ENCODE data around the gene HPGDS. TPM values are rescaled to one million over a fixed set of nuclear protein-coding genes. Genes with fewer than 3 reads are reported as not detected.

Gene HPGDS
- total RNA-seq, 1 donor from 2014 or later: not detected

DNA sequence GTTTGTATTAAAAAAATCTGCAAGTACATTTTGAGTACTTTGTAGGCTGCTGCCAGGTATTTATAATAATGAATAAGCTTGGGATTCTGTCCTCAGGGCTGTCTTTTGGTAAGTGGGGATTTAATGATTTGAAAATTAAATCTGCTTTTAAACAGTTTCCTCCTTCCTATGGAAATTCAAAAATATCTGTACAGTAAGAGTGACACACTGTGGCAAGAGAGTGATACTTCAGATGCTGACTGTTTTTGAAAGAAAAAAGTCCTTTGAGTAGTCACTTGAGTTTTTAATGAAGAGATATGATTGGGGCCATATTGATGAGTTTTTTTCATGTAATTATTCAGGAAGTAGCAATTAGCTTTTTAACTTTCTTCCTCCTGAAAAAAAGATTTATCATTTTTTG lies 85.8 kb downstream of the HPGDS start:
- Mint-ChIP-seq H3K27me3 (no peaks in the 10 kb centered on the region), H3K36me3 (ENCODE audit: low read depth) (peaks cover 45% of the 10 kb centered on the region), H3K9me3 (no peaks in the 10 kb centered on the region), H3K4me1 (no peaks in the 10 kb centered on the region), H3K4me3 (no peak overlapping the region), H3K27ac (no peak overlapping the region)
- no peak for DNase-seq
- ChIA-PET POLR2A (no interaction called here), CTCF (no interaction called here)
- no peak for ATAC-seq (ENCODE audit: low read depth)
- TF ChIP-seq, protein P1, sequence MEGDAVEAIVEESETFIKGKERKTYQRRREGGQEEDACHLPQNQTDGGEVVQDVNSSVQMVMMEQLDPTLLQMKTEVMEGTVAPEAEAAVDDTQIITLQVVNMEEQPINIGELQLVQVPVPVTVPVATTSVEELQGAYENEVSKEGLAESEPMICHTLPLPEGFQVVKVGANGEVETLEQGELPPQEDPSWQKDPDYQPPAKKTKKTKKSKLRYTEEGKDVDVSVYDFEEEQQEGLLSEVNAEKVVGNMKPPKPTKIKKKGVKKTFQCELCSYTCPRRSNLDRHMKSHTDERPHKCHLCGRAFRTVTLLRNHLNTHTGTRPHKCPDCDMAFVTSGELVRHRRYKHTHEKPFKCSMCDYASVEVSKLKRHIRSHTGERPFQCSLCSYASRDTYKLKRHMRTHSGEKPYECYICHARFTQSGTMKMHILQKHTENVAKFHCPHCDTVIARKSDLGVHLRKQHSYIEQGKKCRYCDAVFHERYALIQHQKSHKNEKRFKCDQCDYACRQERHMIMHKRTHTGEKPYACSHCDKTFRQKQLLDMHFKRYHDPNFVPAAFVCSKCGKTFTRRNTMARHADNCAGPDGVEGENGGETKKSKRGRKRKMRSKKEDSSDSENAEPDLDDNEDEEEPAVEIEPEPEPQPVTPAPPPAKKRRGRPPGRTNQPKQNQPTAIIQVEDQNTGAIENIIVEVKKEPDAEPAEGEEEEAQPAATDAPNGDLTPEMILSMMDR (IDR thresholded peaks at IDR 0.05): no peak
- intact Hi-C loops (cut with micrococcal nuclease): loop anchor here (5.0 kb wide), 1 partner anchor 465 kb away; no protein-coding TSS in a partner anchor

DNA sequence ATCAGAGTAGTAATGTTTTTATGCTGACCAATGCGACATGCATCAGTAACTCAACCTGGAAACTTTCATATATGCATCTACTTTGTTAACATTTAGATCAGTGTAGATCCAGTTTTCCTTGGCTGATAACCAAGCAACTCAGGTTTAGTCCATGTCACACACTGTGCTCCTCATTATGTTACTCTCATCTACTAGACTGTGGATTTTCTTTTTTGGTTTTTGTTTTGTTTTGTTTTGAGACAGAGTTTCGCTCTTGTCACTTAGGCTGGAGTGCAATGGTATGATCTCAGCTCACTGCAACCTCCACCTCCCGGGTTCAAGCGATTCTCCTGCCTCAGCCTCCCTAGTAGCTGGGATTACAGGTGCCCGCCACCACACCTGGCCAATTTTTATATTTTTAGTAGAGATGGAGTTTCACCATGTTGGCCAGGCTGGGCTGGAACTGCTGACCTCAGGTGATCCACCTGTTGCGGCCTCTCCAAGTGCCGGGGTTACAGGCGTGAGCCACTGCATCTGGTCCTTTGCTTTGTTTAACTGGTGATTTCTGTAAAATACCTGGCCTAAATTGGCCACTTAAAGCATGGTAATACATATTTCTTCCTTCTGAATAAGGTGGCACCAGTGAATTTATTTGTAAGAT lies 86.4 kb downstream of the HPGDS start:
- Mint-ChIP-seq H3K4me3 (no peak overlapping the region), H3K36me3 (ENCODE audit: low read depth) (peaks cover 44% of the 10 kb centered on the region), H3K27me3 (no peaks in the 10 kb centered on the region), H3K4me1 (no peaks in the 10 kb centered on the region), H3K27ac (no peak overlapping the region), H3K9me3 (no peaks in the 10 kb centered on the region)
- ChIA-PET CTCF (no interaction called here), POLR2A (no interaction called here)
- DNase-seq (no peak), ATAC-seq (ENCODE audit: low read depth) (no peak)
- intact Hi-C loops (cut with micrococcal nuclease): loop anchor here (5.0 kb wide), 1 partner anchor 464 kb away; no protein-coding TSS in a partner anchor
- TF ChIP-seq, protein P1 (IDR thresholded peaks at IDR 0.05): no peak

DNA sequence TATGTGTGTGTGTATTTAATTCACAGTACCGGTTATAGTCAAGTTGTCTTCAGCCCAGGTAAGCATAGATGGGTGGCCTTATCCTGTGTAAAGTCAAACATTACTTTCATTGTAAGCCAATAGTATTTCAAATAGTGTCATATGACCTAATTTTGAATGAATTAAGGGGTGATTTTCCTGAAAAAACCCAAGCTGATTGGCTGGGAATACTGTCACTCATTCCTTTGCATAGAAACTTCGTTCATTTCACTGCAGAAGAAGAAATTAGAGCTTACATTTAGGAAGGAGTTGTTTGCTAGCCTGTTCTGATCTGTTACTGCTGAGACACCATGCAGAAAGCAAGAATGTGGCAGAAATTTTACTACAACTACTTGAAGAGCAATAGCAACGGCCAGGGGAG lies 89.6 kb downstream of the HPGDS start:
- DNase-seq: no peak
- intact Hi-C loops (cut with micrococcal nuclease): no loop called here
- ATAC-seq (ENCODE audit: low read depth): no peak
- Mint-ChIP-seq H3K36me3 (ENCODE audit: low read depth) (peaks cover 49% of the 10 kb centered on the region), H3K27me3 (no peaks in the 10 kb centered on the region), H3K4me3 (no peak overlapping the region), H3K9me3 (no peaks in the 10 kb centered on the region), H3K4me1 (no peaks in the 10 kb centered on the region), H3K27ac (no peak overlapping the region)
- TF ChIP-seq, protein P1 (IDR thresholded peaks at IDR 0.05): no peak
- ChIA-PET CTCF (no interaction called here), POLR2A (no interaction called here)

DNA sequence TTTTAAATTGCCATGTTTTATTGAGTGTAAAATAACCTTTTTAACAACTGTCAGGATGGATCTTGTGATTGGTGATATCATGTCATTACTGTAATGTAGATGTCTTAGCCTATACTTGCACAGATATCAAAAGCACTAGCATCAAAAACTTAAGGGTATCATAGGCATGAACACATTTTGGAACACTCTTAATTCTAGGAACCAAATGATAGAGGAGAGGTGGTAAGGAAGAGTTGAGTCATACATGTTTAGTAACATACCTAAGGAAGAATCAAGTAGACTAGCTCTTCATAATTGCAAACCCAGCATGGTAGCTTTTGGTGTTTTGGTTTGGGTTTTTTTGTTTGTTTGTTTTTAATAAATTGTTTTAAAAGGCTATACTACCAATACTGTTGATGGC lies 91.5 kb downstream of the HPGDS start:
- Mint-ChIP-seq H3K4me1 (no peaks in the 10 kb centered on the region), H3K4me3 (no peak overlapping the region), H3K9me3 (no peaks in the 10 kb centered on the region), H3K27ac (no peak overlapping the region), H3K36me3 (ENCODE audit: low read depth) (peaks cover 52% of the 10 kb centered on the region), H3K27me3 (no peaks in the 10 kb centered on the region)
- TF ChIP-seq, protein P1 (IDR thresholded peaks at IDR 0.05): no peak
- intact Hi-C loops (cut with micrococcal nuclease): no loop called here
- no peak for DNase-seq
- POLR2A ChIA-PET: no interaction called here
- CTCF ChIA-PET: no interaction called here
- ATAC-seq (ENCODE audit: low read depth): no peak

Other genes with a start within 250 kb of the HPGDS start
- 27.4 and 30.5 TPM in 2 replicates for gene SMARCAD1, start 135.0 kb downstream of the HPGDS start, total RNA-seq
- gene PDLIM5, start 109.1 kb upstream of the HPGDS start, total RNA-seq: 36.5 and 40.0 TPM in 2 replicates